A549 (cell line): ENCODE data around the gene AUTS2.

Experiments used
- CBX8 ChIP-seq: fragments of 200-600 bp; sonication (generic); IDR thresholded peaks from 2 replicates; pipeline ENCODE4 v1.6.1; 2016
- EHMT2 ChIP-seq: fragments of 200-600 bp; sonication (generic); IDR thresholded peaks from 2 replicates; pipeline ENCODE4 v1.6.1; 2016; ENCODE audit warnings: antibody characterized with exemption, low read depth, mild to moderate bottlenecking, moderate library complexity
- HDAC2 ChIP-seq: fragments of 200-600 bp; sonication (generic); IDR thresholded peaks from 2 replicates; pipeline ENCODE4 v1.6.1; 2016
- JUNB ChIP-seq: fragments of >200 bp; sonication (Bioruptor Twin); formaldehyde crosslinking; IDR thresholded peaks from 2 replicates; pipeline ENCODE4 v1.6.1; 2016
- MAX ChIP-seq: IDR thresholded peaks from 2 replicates; pipeline ENCODE4 v1.6.1; 2012
- MAZ ChIP-seq: fragments of 150-350 bp; IDR thresholded peaks from 2 replicates; pipeline ENCODE4 v1.6.1; 2014; ENCODE audit warnings: antibody characterized with exemption, low read depth, low read length, borderline replicate concordance
- POLR2A ChIP-seq: IDR thresholded peaks from 2 replicates; pipeline ENCODE4 v1.6.1; 2012; ENCODE audit warnings: mild to moderate bottlenecking, low read length
- RAD21 ChIP-seq, 2 experiments: fragments of >200 bp in 1 of 2; sonication (Bioruptor Twin) in 1 of 2; formaldehyde crosslinking in 1 of 2; IDR thresholded peaks in 1 of 2; conservative IDR thresholded peaks in 1 of 2; 2 replicates in 1 of 2; 3 replicates in 1 of 2; pipeline ENCODE4 v1.6.1; 2012 to 2018; ENCODE audit warnings: inconsistent platforms in 1 of 2
- REST ChIP-seq: fragments of 200-600 bp; sonication (generic); IDR thresholded peaks from 2 replicates; pipeline ENCODE4 v1.6.1; 2016; ENCODE audit warnings: antibody characterized with exemption, mild to moderate bottlenecking, moderate library complexity
- TF ChIP-seq, protein P1 (sequence below): fragments of >200 bp; sonication (Bioruptor Twin); formaldehyde crosslinking; IDR thresholded peaks from 3 replicates; pipeline ENCODE4 v1.5.1; 2016
- TF ChIP-seq, protein P2 (sequence below): fragments of 450-650 bp; IDR thresholded peaks from 2 replicates; pipeline ENCODE4 v1.6.1; 2014; ENCODE audit warnings: antibody characterized with exemption

DNA sequence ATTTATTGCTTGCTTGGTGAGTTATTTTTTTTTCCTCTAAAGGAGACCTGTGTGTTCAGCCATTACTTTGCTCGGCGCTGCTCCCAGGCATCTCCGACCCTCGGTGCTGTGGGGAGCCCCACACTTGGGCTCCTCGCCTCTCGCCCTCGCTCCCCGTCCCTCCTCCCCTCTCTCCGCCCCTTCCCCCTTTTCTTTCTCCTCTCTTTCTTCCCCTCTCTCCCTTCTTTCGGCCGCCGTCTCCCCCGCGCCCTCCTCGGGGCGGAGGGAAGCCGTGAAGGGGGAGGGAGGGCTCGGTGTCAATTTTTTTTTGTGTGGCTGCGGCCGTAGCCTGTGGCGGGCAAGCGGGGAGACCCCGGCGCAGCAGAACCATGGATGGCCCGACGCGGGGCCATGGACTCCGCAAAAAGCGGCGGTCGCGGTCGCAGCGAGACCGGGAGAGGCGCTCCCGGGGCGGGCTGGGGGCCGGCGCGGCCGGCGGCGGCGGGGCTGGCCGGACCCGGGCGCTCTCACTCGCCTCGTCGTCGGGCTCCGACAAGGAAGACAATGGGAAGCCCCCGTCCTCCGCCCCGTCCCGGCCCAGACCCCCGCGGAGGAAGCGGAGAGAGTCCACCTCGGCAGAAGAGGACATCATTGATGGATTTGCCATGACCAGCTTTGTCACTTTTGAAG is 1.1 kb downstream of the AUTS2 start:
- TF ChIP-seq, protein P1, sequence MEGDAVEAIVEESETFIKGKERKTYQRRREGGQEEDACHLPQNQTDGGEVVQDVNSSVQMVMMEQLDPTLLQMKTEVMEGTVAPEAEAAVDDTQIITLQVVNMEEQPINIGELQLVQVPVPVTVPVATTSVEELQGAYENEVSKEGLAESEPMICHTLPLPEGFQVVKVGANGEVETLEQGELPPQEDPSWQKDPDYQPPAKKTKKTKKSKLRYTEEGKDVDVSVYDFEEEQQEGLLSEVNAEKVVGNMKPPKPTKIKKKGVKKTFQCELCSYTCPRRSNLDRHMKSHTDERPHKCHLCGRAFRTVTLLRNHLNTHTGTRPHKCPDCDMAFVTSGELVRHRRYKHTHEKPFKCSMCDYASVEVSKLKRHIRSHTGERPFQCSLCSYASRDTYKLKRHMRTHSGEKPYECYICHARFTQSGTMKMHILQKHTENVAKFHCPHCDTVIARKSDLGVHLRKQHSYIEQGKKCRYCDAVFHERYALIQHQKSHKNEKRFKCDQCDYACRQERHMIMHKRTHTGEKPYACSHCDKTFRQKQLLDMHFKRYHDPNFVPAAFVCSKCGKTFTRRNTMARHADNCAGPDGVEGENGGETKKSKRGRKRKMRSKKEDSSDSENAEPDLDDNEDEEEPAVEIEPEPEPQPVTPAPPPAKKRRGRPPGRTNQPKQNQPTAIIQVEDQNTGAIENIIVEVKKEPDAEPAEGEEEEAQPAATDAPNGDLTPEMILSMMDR: no peak
- TF ChIP-seq HDAC2 (no peak), MAX (no peak), JUNB (no peak), REST (no peak), POLR2A (no peak), CBX8 (no peak), RAD21 (conservative IDR thresholded peaks at IDR 0.05 in 1 of 2, IDR thresholded peaks at IDR 0.05 in 1 of 2) (no peak), EHMT2 (no peak), MAZ (no peak)
- TF ChIP-seq, protein P2, sequence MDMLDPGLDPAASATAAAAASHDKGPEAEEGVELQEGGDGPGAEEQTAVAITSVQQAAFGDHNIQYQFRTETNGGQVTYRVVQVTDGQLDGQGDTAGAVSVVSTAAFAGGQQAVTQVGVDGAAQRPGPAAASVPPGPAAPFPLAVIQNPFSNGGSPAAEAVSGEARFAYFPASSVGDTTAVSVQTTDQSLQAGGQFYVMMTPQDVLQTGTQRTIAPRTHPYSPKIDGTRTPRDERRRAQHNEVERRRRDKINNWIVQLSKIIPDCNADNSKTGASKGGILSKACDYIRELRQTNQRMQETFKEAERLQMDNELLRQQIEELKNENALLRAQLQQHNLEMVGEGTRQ: no peak
